ENCODE data around the gene GAREM2.

DNA sequence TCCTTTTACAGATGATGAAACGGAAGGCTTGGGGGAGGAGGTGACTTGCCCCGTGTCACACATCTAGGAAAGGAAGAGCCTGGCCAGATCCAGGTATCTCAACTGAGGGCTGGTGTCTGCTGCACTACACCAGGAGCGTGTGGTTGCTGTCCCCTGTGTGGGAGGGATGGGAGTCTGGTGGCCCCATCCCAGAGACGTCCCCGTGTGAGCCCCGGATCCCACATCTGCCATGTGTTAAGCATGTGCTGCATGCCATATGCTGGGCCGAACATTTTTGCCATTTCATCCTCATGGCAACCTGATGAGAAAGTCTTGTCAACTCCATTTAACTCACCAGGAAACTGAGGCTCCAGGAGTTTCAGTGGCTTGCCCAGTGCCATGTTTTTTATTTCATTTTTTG is 4.2 kb downstream of the GAREM2 start:
- TF ChIP-seq ZNF274 (IDR thresholded peaks at IDR 0.05; ENCODE audit: borderline replicate concordance, low read depth, low read length), result no peak
- TF ChIP-seq NR2C2 (CRISPR knock-in tag; IDR thresholded peaks at IDR 0.05), result no peak
- TF ChIP-seq NR2C2 (tag; IDR thresholded peaks at IDR 0.05), result no peak
- no peak for TF ChIP-seq NR1H2 (CRISPR knock-in tag; IDR thresholded peaks at IDR 0.05)
- TF ChIP-seq RB1 (IDR thresholded peaks at IDR 0.05; ENCODE audit: low read depth), result no peak
- no peak for TF ChIP-seq RFX7 (CRISPR knock-in tag; IDR thresholded peaks at IDR 0.05)
- no peak for TF ChIP-seq MYC (IDR thresholded peaks at IDR 0.05; ENCODE audit: low read depth, low read length)
- TF ChIP-seq MYC (CRISPR knock-in tag; IDR thresholded peaks at IDR 0.05; ENCODE audit: borderline replicate concordance, low read depth), result no peak
- no peak for TF ChIP-seq BCLAF1 (IDR thresholded peaks at IDR 0.05; ENCODE audit: borderline replicate concordance in 1 of 2, control insufficient read depth in 1 of 2, low read depth in 2 of 2, low read length in 1 of 2)
- no peak for TF ChIP-seq ADNP (tag; IDR thresholded peaks at IDR 0.05)
- no peak for TF ChIP-seq TEAD1 (CRISPR knock-in tag; IDR thresholded peaks at IDR 0.05)
- no peak for TF ChIP-seq TEAD4 (IDR thresholded peaks at IDR 0.05; ENCODE audit: low read length)
- TF ChIP-seq TEAD4 (CRISPR knock-in tag; IDR thresholded peaks at IDR 0.05; ENCODE audit: borderline replicate concordance), result no peak
